ENCODE data around the gene ZNRF1.
A peak's percentile ranks its signal among the peaks of the same experiment; 100 is the strongest.
"Not testable (repeated sequence)": the region's sequence is repeated elsewhere in the genome, so short reads cannot be mapped to it uniquely, and the experiment has no call there.

ZNRF1 gene

DNA sequence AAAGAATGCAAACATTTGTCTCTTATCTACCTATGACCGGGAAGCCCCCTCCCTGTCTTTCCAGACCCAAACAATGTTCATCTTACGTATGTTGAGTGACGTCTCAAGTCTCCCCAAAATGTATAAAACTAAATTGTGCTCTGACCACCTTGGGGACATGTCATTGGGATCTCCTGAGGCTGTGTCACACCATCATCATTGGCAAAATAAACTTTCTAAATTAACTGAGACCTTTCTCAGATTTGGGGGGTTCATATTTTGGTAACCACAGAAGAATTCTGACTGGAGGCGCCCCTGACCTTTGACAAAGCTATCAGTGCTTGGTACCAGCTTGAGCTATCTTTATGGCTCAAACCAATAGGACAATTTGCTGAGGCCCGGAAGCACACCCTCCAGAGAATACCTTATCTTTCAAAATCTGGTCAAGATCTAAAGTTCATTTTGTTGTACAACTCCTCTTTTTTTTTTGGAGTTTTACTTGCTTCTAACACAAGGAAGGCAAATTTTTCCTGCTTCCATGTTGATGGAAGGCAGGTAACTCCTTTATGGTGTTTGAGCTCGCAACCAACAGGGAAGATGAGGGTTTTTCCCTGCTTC is 120.2 kb downstream of the ZNRF1 start:
- DNase-seq = no peak

DNA sequence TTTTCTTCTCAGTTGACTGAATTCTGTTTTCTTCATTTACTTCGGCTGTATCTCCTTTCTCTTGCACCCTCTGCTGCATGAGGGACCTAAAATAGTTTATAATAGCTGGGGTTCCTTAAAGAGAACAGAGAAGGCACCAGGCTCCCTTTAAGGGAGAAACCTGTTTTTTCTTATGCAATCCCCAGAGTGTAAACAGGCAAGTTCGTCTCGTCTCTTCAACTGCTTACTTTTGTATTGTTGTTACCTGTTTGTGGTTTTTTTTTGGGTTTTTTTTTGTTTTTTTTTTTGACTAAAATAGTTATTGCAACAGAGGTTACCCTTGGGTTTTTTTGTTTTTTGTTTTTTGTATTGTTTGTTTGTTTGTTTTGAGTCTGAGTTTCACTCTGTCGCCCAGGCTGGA is 121.4 kb downstream of the ZNRF1 start:
- no peak for DNase-seq

DNA sequence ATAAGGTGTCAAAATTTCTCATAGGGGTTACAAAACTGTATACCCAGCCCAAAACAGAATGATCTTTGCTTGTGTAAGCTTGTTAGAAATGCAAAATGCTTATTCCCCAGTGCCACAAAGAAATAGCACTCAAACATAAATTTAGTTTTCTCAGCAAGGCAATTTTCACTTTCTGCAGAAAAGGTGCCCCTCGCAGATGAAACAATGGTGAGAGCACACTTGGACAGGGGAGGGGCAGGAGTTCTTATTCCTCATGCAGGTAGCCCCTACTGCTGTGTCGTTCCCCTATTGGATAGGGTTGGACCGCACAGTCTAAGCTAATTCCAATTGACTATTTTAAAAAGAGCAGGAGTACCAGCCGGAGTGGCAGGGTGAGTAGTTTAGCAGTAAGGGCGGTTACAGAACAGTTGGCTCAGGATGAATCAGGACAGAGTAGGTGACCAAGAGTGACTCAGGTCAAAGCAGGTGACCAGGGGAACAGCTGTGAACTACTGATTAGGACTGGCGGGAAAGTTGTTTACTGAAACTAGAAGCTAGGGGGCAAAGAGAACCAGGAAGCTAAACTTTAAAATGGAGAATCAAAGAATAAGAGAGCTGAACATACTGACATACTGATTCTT is 123.2 kb downstream of the ZNRF1 start:
- DNase-seq = no peak

DNA sequence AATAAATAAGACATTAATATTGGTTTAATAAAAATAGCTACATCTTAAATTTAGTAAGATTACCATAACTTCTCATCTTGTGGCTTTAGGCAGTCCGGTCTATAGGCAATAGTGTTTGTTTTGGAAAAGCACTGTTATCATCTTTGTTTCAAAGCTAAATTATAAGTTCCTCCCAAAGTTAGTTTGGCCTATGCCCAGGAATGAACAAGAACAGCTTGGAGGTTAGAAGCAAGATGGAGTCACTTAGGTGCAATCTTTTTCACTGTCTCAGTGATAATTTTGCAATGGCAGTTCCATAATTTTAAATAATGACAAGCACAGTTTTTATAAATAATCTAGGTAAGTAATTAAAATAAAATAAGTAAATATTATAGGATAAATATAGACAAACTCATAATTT is 123.8 kb downstream of the ZNRF1 start:
- DNase-seq = no peak

DNA sequence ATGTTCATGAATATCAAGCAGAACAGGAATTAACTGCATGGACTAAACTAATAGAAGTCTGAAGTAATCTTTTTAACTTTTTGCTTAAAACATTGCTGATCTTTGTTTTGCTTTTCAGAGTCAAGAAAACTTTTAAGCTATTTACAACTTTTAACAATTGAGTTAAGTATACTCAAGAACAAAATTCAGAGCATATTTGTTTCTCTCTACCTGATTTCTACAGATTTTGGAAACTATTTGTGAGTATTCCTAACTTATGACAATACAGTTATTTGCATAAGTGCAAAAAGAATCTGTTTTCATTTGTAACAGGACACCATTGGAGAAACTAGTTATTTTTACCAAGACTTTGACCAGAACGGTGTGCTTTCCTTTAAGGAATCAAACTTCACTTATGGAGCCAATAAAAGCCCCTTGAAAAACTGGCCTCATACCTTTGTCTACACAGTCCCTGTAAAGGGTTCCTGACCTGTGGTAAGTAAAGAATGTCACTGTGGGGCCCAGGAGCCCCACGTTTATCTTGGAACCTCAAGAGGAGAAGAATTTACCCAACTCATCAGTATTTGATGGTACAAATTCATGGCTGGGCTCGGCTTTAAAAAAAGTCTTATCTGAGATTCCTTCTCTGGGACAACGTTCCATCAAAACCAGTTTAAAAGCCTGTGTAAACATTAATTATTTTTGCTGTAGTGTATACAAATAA is 129.0 kb downstream of the ZNRF1 start:
- DNase-seq = no peak

DNA sequence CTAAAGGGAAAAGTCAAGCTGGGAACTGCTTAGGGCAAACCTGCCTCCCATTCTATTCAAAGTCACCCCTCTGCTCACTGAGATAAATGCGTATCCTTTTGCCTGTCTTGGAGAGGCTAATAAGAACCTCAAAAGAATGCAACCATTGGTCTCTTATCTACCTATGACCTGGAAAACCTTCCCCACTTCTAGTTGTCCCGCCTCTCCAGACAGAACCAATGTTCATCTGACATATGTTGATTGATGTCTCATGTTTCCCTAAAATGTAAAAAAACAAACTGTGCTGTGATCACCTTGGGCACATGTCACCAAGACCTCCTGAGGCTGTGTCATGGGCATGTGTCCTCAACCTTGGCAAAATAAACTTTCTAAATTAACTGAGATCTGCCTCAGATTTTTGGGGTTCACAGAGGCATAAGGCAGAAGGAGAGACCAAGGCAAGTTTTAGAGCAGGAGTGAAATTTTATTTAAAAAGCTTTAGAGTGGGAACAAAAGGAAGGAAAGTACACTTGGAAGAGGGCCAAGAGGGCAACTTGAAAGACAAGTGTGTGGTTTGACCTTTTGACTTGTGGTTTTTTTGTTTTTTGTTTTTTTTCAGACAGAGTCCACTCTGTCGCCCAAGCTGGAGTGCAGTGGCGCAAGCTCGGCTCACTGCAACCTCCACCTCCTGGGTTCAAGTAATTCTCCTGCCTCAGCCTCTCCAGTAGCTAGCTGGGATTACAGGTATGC is 130.8 kb downstream of the ZNRF1 start:
- DNase-seq = not testable (repeated sequence)

DNA sequence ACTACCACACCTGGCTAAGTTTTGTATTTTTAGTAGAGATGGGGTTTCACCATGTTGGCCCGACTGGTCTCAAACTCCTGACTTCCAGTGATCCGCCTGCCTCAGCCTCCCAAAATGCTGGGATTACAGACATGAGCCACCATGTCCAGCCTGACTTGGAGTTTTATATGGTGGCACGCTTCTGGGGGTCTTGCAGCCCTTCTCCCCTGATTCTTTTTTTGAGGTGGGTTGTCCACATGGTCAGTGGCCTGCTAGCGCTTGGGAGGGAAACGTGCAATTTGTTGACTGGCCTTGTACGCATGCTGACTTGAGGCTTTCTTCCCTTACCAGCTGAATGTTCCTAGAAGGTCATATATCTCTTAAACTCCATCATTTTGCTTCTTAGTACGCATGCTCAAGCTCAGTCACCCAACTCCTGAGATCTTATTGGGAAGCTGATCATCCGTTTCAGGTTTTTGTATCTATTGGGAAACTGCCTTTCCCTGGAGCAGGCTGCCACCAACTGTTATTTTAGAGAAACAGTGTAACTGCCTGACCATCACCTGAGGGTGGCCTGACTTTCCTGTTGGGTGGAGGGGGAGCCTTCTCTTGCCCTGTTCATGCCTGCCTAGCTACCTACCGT is 131.4 kb downstream of the ZNRF1 start:
- no peak for DNase-seq

DNA sequence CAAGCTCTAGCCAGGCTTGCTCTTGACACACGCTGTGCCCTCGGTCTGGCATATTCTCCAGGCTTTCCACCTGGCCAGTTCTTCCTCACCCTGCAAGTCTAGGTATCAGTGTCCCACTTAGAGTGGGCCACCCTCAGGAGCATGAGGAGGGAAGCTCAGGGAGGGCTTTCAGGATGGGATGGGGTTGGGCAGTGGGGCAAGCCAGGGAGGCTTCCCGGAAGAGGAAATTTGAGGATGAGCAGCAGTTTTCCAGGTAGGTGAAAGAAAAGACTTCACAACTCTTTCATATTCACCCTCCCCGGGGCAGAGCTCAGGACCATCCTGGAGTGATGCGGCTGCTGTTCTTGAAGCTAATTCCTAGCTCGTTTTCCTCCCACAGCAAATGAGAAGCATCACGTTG is 132.3 kb downstream of the ZNRF1 start:
- no peak for DNase-seq

DNA sequence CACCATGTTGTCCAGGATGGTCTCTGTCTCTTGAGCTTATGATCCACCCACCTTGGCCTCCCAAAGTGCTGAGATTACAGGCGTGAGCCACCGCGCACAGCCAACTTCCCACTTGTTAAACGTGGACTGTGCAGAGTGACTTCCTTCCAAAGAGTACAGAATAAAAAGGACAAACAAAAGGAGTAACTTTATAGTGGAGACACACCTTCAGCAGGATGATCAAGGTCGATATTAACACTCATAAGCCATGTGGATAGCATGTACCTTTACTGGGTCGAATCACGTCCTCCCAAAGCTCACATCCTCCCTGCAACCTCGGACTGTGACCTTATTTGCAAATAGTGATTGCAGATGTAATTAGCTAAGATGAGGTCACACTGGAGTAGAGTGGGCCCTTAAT is 139.4 kb downstream of the ZNRF1 start:
- DNase-seq = no peak

DNA sequence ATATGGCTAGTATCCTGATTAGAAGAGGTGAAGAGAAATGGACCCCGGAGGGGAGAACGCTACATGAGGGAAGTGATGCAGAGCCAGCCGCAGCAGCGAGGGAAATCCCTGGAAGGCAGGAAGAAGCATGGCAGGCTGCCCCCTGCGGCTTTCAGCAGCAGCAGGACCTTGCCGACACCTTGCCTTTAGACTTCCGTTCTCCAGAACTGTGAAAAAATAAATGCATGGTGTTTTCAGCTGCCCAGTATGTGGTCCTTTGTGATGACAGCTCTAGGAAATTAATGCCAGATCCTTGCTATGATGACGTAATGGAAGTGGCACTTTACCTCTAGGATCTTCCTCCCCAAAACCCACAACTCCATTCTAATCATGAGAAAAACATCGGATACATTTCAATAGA is 139.8 kb downstream of the ZNRF1 start:
- DNase-seq = no peak

DNA sequence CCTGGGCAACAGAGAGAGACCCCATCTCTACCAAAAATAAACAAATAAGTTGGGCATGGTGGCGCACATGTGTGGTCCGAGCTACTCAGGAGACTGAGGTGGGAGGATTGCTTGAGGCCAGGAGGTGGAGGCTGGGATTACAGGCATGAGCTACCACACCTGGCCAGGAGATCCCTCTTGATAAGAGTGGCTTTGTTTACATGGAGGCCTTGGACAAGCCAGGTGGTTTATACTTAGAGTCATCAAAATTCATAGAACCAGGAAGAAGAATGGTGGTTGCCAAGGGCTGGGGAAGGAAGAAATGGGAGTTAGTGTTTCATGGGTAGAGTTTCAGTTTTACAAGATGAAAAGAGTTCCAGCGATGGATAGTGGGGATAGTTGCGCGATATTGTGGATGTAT is 140.7 kb downstream of the ZNRF1 start:
- no peak for DNase-seq

DNA sequence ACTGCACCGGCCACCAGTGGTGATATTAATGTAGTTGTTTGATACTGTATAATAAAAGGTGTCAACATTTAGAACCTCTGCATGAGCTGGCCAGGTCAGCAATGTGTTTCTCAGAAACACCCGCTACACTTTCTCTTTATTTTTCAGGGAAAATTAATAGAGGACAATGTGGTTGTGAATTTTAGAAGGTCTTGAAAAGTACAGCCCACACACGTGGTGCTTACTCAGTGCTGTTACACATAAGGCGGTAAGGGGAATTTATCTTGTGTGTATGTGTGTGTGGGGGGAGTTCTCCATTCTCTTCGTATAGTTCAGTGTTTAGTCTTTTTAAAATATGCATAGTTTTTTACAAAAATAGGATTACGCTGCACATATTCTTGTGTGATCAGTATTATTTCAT is 145.1 kb downstream of the ZNRF1 start:
- no peak for DNase-seq

DNA sequence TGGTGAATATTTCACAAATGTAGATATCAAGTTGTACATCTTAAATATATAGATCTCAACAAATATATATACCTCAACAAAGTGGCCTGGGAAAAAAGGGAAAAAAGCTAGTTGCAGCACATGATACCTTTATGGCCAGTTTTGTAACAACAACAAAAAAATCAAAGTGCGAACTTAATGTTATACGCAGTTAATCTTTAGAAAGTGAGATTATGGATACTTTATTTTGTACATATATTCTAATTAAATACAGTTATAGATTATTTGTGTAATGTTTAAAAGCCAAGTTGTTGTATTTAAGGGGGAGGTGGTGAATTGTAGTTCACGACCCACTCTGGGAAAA is 149.1 kb downstream of the ZNRF1 start:
- no peak for DNase-seq

DNA sequence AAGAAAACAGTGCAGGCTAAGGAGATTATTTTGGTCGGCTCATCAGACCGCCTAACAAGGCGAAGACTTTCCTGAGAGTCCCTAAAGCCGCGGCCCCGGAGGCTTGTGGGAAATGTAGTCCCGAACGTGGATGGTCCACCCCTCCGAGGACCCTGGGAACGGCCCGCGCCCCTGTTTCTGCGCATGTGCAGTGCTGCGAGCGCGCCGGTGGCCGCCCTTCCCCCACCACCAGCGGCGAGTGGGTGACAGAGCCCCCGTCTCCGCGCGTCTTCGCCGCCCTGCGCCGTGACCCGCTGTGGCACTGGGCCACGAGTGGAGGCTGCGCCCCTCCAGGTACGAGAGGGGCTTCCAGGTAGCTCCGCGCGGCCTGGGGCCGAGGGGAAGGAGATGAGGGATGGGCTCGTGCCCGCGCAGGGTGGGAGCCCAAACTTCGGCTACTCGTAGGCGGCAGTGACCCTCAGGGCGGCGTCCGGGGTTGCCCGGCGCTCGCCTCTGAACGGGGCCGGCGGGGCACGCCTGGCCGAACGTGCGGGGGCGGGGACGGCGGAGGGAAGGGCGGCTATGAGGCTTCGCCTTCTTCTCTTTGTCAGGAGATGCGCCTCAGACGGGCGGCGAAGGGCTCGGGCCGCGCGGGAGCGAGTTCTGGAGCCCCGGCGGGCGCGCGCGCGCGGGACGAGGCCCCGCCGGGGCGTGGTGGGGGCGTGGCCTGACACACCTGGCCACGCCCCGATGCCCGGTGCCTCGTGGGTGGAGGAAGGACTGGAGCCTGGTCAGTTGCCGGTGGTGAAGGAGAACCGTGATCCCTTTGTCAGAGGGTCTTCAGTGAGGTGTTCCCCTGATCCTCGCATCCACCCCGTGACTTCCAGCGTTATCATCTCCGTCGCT is 149.7 kb downstream of the ZNRF1 start, which contains the start of gene ZFP1:
TSS of gene ZFP1 (plus strand) at position 214 of the 885 bp plus-strand sequence. CDS start 4,428 bp downstream, outside the sequence.
- peak; percentile 91 for DNase-seq

DNA sequence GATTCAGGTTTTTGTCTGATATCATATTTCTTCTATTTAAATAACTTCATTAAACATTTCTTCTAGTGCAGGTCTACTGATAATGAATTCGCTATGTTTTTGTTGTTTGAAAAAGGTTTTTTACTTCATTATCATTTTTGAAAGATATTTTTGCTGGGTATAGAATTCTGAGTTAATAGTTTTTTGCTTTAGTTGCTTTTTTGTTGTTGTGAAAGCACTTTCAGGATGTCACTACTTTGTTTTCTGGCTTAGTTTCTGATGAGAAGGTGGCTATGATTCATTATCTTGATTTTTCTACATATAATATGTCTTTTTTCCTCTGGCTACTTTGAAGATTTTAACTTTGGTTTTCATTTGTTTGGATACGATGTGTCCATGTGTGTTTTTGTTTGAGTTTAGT is 153.0 kb downstream of the ZNRF1 start:
- DNase-seq = no peak

DNA sequence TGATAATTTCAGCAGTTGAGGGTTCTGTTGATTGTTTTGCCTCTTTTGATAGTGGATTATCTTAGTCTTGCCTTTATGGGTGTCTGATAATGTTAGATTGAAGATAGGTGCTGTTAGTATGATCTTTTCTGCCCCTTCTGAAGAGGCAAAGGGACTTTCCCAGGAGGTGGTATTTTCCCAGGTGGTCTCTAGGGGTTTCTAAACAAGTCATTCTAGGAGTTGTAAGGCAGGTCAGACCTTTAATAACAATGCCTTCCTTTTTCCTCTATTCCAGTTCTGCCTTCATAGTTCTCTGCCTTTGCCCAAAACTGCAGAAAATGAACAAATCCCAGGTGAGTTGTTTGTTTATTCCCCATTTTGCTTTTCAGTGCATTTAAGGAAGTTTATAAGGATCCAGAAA is 153.8 kb downstream of the ZNRF1 start:
- DNase-seq = no peak

DNA sequence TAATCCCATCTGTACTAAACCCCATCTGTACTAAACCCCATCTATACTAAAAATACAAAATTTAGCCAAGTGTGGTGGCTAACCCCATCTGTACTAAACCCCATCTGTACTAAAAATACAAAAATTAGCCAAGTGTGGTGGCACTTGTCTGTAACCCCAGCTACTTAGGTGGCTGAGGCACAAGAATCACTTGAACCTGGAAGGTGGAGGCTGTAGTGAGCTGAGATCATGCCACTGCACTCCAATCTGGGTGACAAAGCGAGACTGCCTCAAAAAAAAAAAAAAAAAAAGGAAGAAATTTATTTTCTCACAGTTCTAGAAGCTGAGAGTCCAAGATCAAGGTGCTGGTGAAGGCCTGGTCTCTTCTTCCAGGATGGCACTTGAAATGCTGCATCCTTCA is 161.6 kb downstream of the ZNRF1 start:
- DNase-seq = no peak

Data from stimulated activated naive CD4-positive, alpha-beta T cell treated with Interleukin-2 at 50 U/mL for 16 hours (primary cell).